VCaP (cell line): ENCODE data around the gene CARHSP1.
"Not testable (repeated sequence)": the region's sequence is repeated elsewhere in the genome, so short reads cannot be mapped to it uniquely, and the experiment has no call there.

Experiments used
- H3K27ac ChIP-seq: fragments of 450-650 bp; 2 replicates; pipeline ENCODE4 v1.5.1; 2017
- TF ChIP-seq, protein P1 (sequence below): fragments of 450-650 bp; conservative IDR thresholded peaks from 2 replicates; pipeline ENCODE4 v1.5.1; 2017; ENCODE audit warnings: mild to moderate bottlenecking, moderate library complexity

CARHSP1 gene

GRCh38 chr16:8874388-8874787, 5.6 kb upstream of the CARHSP1 start:
- no peak overlapping the region for H3K27ac ChIP-seq
- TF ChIP-seq, protein P1, sequence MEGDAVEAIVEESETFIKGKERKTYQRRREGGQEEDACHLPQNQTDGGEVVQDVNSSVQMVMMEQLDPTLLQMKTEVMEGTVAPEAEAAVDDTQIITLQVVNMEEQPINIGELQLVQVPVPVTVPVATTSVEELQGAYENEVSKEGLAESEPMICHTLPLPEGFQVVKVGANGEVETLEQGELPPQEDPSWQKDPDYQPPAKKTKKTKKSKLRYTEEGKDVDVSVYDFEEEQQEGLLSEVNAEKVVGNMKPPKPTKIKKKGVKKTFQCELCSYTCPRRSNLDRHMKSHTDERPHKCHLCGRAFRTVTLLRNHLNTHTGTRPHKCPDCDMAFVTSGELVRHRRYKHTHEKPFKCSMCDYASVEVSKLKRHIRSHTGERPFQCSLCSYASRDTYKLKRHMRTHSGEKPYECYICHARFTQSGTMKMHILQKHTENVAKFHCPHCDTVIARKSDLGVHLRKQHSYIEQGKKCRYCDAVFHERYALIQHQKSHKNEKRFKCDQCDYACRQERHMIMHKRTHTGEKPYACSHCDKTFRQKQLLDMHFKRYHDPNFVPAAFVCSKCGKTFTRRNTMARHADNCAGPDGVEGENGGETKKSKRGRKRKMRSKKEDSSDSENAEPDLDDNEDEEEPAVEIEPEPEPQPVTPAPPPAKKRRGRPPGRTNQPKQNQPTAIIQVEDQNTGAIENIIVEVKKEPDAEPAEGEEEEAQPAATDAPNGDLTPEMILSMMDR = no peak

- H3K27ac ChIP-seq = not testable (repeated sequence)
Measured at GRCh38 chr16:8873866-8874195, 5.0 kb upstream of the CARHSP1 start.

- TF ChIP-seq, protein P1 = peak; percentile 12; the same call in 1 of the 2 replicates
- no peak overlapping the region for H3K27ac ChIP-seq
Measured at GRCh38 chr16:8872967-8873865, 4.4 kb upstream of the CARHSP1 start.

GRCh38 chr16:8872071-8872470, 3.3 kb upstream of the CARHSP1 start:
- TF ChIP-seq, protein P1 = no peak

DNA sequence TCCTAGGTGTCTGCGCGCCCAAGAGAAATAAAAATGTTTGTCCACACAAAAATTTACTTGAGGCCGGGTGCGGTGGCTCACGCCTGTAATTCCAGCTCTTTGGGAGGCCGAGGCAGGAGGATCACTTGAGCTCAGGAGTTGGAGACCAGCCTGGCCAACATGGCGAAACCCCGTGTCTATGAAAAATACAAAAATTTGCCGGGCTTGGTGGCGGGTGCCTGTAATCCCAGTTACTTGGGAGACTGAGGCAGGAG, 1.1 kb upstream of the CARHSP1 start:
- H3K27ac ChIP-seq = not testable (repeated sequence)

More at GRCh38 chr16:8872071-8872470, 3.3 kb upstream of the CARHSP1 start:
- no peak overlapping the region for H3K27ac ChIP-seq

DNA sequence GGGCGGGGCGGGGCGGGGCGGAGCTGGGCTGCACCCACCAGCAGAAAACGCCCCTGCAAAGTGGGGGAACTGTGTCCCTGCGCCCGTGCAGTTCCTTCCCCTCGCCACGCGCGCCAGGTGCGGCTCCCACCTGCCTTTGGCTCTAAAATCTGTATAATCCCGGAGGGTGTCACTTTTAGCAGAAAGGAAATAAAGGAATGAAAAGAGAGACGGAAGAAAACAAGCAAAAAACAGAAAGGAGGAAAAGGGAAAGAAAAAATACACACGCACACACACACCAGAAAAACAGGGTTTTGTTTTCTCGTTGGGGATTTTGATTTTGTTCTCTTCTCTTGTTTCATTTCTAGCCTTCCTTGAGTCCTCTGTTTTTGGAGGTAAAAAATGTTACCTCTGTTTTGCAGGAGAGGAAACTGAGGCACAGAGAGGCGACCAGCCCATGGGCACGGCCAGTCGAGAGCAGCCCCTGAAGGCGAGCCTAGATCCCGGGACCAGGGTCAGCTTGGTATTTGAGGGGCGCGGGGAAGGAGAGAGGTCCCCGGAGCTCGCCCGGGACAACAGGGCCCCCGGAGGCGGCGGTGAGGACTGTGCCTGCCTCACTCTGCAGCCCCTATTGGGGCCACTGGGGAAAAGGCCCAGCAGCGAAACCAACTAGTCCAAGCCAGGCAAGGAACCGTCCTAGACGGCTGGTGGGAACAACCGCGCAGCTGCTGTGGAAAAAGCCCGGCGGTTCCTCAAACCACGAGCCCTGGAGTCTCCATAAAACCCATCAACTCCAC, 594 bp upstream of the CARHSP1 start:
- TF ChIP-seq, protein P1 = no peak
- peak overlapping the region; percentile 71; the same call in 1 of the 2 replicates for H3K27ac ChIP-seq

DNA sequence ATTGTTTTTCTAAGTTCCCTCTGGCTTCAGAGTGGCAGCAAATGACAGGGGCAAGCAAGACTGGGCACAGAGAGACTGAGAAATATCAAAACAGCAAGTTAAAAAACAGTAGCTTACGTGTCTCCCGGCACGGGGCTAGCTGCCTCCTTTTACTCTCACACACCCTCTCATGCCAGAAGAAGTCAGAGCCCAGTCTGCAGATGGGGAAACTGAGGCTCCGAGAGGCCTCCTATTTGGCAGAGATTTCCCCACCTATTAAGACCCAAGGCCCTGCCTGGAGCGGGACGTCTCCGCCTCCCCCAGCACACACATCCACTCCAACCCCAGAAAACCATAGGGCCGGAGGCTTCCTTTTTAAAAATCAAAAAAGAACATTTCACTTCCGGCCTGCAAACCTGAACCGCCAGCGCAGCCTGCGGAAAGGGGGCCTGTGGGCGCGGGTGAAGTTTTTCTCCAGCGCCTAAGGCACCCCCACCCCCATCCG, 832 bp downstream of the CARHSP1 start:
- H3K27ac ChIP-seq = peak overlapping the region; percentile 71
- TF ChIP-seq, protein P1 = no peak

GRCh38 chr16:8867216-8867931, 1.4 kb downstream of the CARHSP1 start:
- H3K27ac ChIP-seq = peak overlapping the region; percentile 71
- TF ChIP-seq, protein P1 = no peak
